HEK293 (cell line): ENCODE measurements around the gene MAP3K7CL.

Source experiments
- CTCF ChIA-PET: fragments of 350-600 bp; formaldehyde crosslinking; extraction: SDS; loops from one replicate; lab custom pipeline; 2021; ENCODE audit warnings: antibody characterized with exemption; lab: Yijun Ruan, JAX
- POLR2A ChIA-PET: fragments of 300-600 bp; formaldehyde crosslinking; extraction: SDS; loops from one replicate; lab custom pipeline; 2020; ENCODE audit warnings: antibody characterized with exemption, inconsistent platforms; lab: Yijun Ruan, JAX
- H3K27ac ChIP-seq: fragments of 200-500 bp; sonication (Bioruptor generic); 2 replicates; pipeline ENCODE4 v1.5.1; 2014; ENCODE audit warnings: low read depth, low read length, control low read depth, inconsistent platforms; ENCODE audit errors: extremely low read depth
- H3K36me3 ChIP-seq, 2 experiments: fragments of 200-500 bp in 1 of 2; sonication (Bioruptor generic) in 1 of 2; 1 replicate in 1 of 2; 2 replicates in 1 of 2; pipeline ENCODE4 v1.5.1; 2014 to 2017; ENCODE audit warnings: inconsistent platforms in 2 of 2, low read length in 2 of 2; ENCODE audit not compliant: control insufficient read depth in 2 of 2, insufficient read depth in 1 of 2
- H3K4me1 ChIP-seq: fragments of 200-500 bp; sonication (Bioruptor generic); 2 replicates; pipeline ENCODE4 v1.5.1; 2014; ENCODE audit warnings: mild to moderate bottlenecking, low read length, inconsistent platforms; ENCODE audit not compliant: control insufficient read depth, insufficient read depth
- H3K4me3 ChIP-seq: 2 replicates; pipeline ENCODE4 v1.5.1; 2011; ENCODE audit warnings: low read depth, mild to moderate bottlenecking, control low read depth, low read length, moderate library complexity
- H3K9me3 ChIP-seq: fragments of 200-500 bp; sonication (Bioruptor generic); 2 replicates; pipeline ENCODE4 v1.5.1; 2014; ENCODE audit warnings: low read depth, low read length, inconsistent platforms; ENCODE audit not compliant: control insufficient read depth, insufficient read depth
- OSR2 ChIP-seq: fragments of 450-650 bp; formaldehyde crosslinking; IDR thresholded peaks from 2 replicates; pipeline ENCODE4 v1.5.1; 2016; ENCODE audit warnings: missing biosample characterization, missing genetic modification characterization
- ZEB2 ChIP-seq: fragments of 450-650 bp; formaldehyde crosslinking; IDR thresholded peaks from 2 replicates; pipeline ENCODE4 v1.5.1; 2016; ENCODE audit warnings: missing biosample characterization, missing genetic modification characterization
- ZFP3 ChIP-seq: fragments of 450-650 bp; formaldehyde crosslinking; IDR thresholded peaks from 2 replicates; pipeline ENCODE4 v1.5.1; 2016; ENCODE audit warnings: low read depth, missing biosample characterization, missing genetic modification characterization
- ZFP41 ChIP-seq: fragments of 450-650 bp; formaldehyde crosslinking; IDR thresholded peaks from 2 replicates; pipeline ENCODE4 v1.5.1; 2016; ENCODE audit warnings: missing biosample characterization, missing genetic modification characterization, borderline replicate concordance
- ZNF157 ChIP-seq: fragments of 450-650 bp; formaldehyde crosslinking; IDR thresholded peaks from 2 replicates; pipeline ENCODE4 v1.5.1; 2016; ENCODE audit warnings: missing biosample characterization, missing genetic modification characterization
- ZNF223 ChIP-seq: fragments of 450-650 bp; formaldehyde crosslinking; IDR thresholded peaks from 2 replicates; pipeline ENCODE4 v1.5.1; 2016; ENCODE audit warnings: missing biosample characterization, missing genetic modification characterization
- ZNF341 ChIP-seq: fragments of 450-650 bp; formaldehyde crosslinking; IDR thresholded peaks from 2 replicates; pipeline ENCODE4; 2016; ENCODE audit warnings: low read depth, missing biosample characterization, missing genetic modification characterization
- ZNF354C ChIP-seq: fragments of 450-650 bp; formaldehyde crosslinking; IDR thresholded peaks from 2 replicates; pipeline ENCODE4 v1.5.1; 2016; ENCODE audit warnings: missing biosample characterization, missing genetic modification characterization, low read depth, borderline replicate concordance
- ZNF416 ChIP-seq: fragments of 450-650 bp; formaldehyde crosslinking; IDR thresholded peaks from 2 replicates; pipeline ENCODE4 v1.5.1; 2016; ENCODE audit warnings: missing biosample characterization, missing genetic modification characterization
- ZNF510 ChIP-seq: fragments of 450-650 bp; formaldehyde crosslinking; IDR thresholded peaks from 2 replicates; pipeline ENCODE4 v1.5.1; 2018; ENCODE audit warnings: mild to moderate bottlenecking, missing genetic modification characterization, missing biosample characterization; ENCODE audit not compliant: insufficient replicate concordance
- TF ChIP-seq, protein P1 (sequence below): fragments of 450-650 bp; formaldehyde crosslinking; IDR thresholded peaks from 2 replicates; pipeline ENCODE4 v1.5.1; 2016; ENCODE audit warnings: missing biosample characterization, missing genetic modification characterization
- TF ChIP-seq, protein P2 (sequence below): fragments of 450-650 bp; formaldehyde crosslinking; IDR thresholded peaks from 2 replicates; pipeline ENCODE4 v1.5.1; 2016; ENCODE audit warnings: missing biosample characterization, missing genetic modification characterization

The MAP3K7CL gene

DNA sequence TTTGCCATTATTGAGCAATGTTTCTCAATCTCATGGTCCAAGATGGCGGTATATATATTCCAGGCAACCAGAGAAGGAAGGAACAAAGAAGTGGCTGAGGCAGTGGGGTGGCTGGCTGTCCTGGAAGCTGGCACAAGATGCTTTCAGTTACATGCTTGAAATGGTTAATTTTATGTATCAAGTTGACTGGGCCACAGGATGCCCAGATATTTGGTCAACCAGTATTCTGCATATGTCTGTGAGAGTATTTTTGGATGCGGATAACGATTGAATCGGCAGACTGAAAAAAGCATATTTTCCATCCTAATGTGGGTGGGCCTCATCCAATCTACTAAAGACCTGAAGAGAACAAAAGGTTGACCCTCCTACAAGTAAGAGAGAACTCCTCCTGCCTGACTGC, 55.2 kb downstream of the MAP3K7CL start:
- Histone ChIP-seq H3K4me3 (no peak overlapping the region), H3K9me3 (no peaks in the 10 kb centered on the region)
- TF ChIP-seq ZNF416 (tag by site-specific recombination) (peak; percentile 90), ZEB2 (tag by site-specific recombination) (no peak)
- TF ChIP-seq, all 188 proteins: peak for 1
- no peaks in the 10 kb centered on the region for H3K36me3 ChIP-seq
- no peaks in the 10 kb centered on the region for H3K4me1 ChIP-seq
- H3K27ac ChIP-seq: no peak overlapping the region
- ChIA-PET CTCF (interaction anchor here (0.5 kb wide), 1 partner anchor 30 kb away, joined by 4 read pairs; no protein-coding TSS in a partner anchor), POLR2A (interaction anchor here (1.1 kb wide), 1 partner anchor 30 kb away, joined by 3 read pairs; no protein-coding TSS in a partner anchor)

DNA sequence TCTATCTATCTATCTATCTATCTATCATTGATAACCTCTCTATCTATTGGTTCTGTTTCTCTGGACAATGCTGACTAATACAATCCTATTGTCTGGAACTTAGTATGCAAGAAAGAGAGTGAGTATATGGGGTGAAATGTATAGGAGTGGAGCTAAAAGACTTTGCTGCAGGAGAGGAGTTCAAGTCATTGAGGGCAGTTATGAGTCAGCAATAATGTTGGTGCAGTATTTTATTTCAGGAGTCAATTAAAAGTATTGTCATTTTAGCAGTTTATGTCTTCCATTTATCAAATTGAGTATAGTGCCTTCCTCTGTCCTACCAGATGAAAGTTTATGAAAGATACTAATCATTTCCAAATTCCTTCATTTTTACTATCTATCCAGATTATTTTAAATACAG, 55.8 kb downstream of the MAP3K7CL start:
- TF ChIP-seq ZNF354C (tag by site-specific recombination) (no peak), ZNF157 (tag by site-specific recombination) (no peak), OSR2 (tag by site-specific recombination) (no peak), ZFP3 (tag by site-specific recombination) (0 out of 2 replicates have a peak, but pooled peaks have one; percentile 40)
- TF ChIP-seq, protein P1, sequence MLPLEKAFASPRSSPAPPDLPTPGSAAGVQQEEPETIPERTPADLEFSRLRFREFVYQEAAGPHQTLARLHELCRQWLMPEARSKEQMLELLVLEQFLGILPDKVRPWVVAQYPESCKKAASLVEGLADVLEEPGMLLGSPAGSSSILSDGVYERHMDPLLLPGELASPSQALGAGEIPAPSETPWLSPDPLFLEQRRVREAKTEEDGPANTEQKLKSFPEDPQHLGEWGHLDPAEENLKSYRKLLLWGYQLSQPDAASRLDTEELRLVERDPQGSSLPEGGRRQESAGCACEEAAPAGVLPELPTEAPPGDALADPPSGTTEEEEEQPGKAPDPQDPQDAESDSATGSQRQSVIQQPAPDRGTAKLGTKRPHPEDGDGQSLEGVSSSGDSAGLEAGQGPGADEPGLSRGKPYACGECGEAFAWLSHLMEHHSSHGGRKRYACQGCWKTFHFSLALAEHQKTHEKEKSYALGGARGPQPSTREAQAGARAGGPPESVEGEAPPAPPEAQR: no peak
- Histone ChIP-seq H3K27ac (no peak overlapping the region), H3K36me3 (no peaks in the 10 kb centered on the region), H3K4me1 (no peaks in the 10 kb centered on the region), H3K4me3 (no peak overlapping the region), H3K9me3 (no peaks in the 10 kb centered on the region)
- CTCF ChIA-PET: interaction anchor here (0.5 to 1.5 kb wide), 4 partner anchors 9 to 31 kb away, joined by 3 to 4 read pairs (median 4); no protein-coding TSS in a partner anchor
- POLR2A ChIA-PET: no interaction called here

DNA sequence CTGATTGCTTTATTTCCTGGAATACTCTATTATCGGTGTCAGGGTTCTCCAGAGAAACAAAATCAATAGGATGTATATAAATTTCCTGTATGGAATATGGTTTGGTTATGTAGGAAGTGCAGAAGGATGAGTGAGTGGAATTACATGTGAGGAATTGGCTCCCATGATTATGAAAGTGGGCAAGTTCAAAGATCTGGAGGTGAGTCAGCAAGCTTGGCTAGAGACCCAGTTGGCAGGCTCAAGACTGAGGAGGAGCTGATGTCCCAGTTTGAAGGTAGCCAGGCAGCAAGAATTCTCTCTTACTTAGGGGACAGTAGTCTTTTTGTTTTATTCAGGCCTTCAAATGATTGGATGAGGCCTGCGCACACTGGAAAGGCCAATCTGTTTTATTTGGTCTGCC, 57.5 kb downstream of the MAP3K7CL start:
- POLR2A ChIA-PET: no interaction called here
- CTCF ChIA-PET: interaction anchor here (1.2 to 1.5 kb wide), 3 partner anchors 8 to 161 kb away, joined by 4 read pairs; no protein-coding TSS in a partner anchor
- H3K4me3 ChIP-seq: no peak overlapping the region
- no peak overlapping the region for H3K27ac ChIP-seq
- H3K4me1 ChIP-seq: no peaks in the 10 kb centered on the region
- H3K36me3 ChIP-seq: no peaks in the 10 kb centered on the region
- TF ChIP-seq ZNF341 (tag by site-specific recombination) (no peak), ZNF223 (no peak), ZFP41 (tag by site-specific recombination) (no peak), ZNF510 (tag by site-specific recombination) (no peak)
- TF ChIP-seq, protein P2, sequence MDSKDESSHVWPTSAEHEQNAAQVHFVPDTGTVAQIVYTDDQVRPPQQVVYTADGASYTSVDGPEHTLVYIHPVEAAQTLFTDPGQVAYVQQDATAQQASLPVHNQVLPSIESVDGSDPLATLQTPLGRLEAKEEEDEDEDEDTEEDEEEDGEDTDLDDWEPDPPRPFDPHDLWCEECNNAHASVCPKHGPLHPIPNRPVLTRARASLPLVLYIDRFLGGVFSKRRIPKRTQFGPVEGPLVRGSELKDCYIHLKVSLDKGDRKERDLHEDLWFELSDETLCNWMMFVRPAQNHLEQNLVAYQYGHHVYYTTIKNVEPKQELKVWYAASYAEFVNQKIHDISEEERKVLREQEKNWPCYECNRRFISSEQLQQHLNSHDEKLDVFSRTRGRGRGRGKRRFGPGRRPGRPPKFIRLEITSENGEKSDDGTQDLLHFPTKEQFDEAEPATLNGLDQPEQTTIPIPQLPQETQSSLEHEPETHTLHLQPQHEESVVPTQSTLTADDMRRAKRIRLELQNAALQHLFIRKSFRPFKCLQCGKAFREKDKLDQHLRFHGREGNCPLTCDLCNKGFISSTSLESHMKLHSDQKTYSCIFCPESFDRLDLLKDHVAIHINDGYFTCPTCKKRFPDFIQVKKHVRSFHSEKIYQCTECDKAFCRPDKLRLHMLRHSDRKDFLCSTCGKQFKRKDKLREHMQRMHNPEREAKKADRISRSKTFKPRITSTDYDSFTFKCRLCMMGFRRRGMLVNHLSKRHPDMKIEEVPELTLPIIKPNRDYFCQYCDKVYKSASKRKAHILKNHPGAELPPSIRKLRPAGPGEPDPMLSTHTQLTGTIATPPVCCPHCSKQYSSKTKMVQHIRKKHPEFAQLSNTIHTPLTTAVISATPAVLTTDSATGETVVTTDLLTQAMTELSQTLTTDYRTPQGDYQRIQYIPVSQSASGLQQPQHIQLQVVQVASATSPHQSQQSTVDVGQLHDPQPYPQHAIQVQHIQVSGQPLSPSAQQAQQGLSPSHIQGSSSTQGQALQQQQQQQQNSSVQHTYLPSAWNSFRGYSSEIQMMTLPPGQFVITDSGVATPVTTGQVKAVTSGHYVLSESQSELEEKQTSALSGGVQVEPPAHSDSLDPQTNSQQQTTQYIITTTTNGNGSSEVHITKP (tag by site-specific recombination): 0 out of 2 replicates have a peak, but pooled peaks have one; percentile 17
- H3K9me3 ChIP-seq: no peaks in the 10 kb centered on the region

DNA sequence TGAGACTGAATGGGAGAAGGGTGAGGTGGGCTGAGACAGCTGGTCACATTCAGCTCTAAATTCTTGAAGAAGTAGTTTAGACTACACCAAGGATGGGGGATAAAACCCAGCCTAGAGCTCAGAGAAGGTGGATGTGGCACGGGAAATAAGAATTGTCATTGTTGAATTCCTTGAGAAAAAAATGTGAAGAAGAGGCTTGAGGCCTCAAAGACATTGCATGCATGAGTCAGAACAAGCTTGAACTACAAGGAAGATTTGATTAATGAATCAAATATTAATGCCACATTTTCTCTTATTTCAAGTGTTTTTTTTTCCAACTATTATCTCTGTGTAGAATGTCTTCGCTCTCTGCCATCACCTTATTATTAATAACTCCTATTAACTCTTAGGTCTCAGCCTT, 58.9 kb downstream of the MAP3K7CL start:
- H3K36me3 ChIP-seq: no peaks in the 10 kb centered on the region
- H3K4me1 ChIP-seq: no peaks in the 10 kb centered on the region
- POLR2A ChIA-PET: interaction anchor here (0.5 kb wide), 1 partner anchor 202 kb away, joined by 7 read pairs; no protein-coding TSS in a partner anchor
- no peak for TF ChIP-seq ZNF341 (tag by site-specific recombination)
- H3K27ac ChIP-seq: no peak overlapping the region
- CTCF ChIA-PET: no interaction called here
- no peak overlapping the region for H3K4me3 ChIP-seq
- H3K9me3 ChIP-seq: no peaks in the 10 kb centered on the region
